Cortex of kidney (tissue), 1 donor: ENCODE results near the gene ZNF281.
"Not testable (repeated sequence)": the region's sequence is repeated elsewhere in the genome, so short reads cannot be mapped to it uniquely, and the experiment has no call there.

ENCODE experiments used
- DNase-seq: peaks from one replicate; lab custom pipeline; 2025; lab: John Stamatoyannopoulos, UW

The ZNF281 gene, protein sequence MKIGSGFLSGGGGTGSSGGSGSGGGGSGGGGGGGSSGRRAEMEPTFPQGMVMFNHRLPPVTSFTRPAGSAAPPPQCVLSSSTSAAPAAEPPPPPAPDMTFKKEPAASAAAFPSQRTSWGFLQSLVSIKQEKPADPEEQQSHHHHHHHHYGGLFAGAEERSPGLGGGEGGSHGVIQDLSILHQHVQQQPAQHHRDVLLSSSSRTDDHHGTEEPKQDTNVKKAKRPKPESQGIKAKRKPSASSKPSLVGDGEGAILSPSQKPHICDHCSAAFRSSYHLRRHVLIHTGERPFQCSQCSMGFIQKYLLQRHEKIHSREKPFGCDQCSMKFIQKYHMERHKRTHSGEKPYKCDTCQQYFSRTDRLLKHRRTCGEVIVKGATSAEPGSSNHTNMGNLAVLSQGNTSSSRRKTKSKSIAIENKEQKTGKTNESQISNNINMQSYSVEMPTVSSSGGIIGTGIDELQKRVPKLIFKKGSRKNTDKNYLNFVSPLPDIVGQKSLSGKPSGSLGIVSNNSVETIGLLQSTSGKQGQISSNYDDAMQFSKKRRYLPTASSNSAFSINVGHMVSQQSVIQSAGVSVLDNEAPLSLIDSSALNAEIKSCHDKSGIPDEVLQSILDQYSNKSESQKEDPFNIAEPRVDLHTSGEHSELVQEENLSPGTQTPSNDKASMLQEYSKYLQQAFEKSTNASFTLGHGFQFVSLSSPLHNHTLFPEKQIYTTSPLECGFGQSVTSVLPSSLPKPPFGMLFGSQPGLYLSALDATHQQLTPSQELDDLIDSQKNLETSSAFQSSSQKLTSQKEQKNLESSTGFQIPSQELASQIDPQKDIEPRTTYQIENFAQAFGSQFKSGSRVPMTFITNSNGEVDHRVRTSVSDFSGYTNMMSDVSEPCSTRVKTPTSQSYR

DNA sequence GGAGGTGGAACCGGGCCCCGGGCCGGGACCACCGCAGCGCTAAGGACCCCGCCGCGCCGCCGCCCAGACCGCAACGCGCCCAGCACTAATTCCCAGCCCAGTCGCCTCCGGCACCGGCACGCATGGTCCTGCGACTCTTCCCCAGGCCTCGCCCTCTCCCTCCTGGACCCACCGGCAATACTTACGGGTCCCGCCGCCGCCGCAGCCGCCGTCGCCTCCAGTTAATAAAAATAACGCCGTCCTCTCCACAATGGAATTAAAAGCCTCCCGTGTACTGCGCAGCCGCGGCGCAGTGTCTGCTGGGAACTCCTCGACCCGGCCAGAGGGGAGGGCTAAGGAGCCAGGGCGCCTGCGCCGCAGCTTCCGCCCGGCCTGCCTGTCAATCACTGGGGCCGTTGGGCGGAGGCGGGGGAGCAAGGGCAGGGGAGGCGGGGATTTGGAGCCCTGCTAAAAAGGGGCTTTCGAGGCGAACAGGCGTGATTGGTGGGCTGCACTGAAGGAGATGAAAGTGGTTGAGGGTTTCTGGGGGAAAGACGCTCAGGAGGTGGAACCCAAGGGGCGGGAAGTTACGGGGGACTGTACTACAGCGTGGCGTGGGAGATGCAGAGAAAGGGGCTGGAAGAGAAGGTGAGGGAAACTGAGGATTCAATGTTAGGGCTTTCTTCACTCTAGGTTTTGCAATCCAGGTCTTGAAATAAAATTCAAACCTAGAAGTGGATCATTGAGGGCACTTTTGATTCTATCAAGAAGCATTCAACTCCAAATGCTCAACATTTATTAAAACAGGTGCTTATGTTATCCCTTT, at the start of gene ZNF281:
Gene ZNF281, minus strand, starts transcription at position 276 of the 805 bp plus-strand sequence. CDS start 331 bp downstream, outside the sequence.
- peak; percentile 89 for DNase-seq

- no peak for DNase-seq
Measured at GRCh38 chr1:200458780-200459179, 48.9 kb upstream of the ZNF281 start.

DNA sequence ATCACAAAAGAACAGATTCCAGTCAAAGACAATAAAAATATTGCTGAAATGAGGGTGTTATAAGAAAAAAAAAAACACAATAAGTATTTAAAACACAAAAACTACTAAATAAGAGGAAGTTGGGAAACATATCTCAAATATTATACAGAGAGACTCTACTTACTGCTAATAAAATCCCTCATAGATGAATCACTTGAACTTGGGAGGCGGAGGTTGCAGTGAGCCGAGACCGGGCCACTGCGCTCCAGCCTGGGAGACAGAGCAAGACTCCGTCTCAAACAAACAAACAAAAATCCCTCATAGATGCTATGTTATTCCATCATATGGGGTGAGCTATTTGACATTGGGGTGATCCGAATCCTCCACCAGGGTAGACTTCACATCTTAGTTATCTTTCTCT, 48.0 kb upstream of the ZNF281 start:
- DNase-seq, result no peak

- no peak for DNase-seq
Measured at GRCh38 chr1:200454425-200454824, 44.6 kb upstream of the ZNF281 start.

DNA sequence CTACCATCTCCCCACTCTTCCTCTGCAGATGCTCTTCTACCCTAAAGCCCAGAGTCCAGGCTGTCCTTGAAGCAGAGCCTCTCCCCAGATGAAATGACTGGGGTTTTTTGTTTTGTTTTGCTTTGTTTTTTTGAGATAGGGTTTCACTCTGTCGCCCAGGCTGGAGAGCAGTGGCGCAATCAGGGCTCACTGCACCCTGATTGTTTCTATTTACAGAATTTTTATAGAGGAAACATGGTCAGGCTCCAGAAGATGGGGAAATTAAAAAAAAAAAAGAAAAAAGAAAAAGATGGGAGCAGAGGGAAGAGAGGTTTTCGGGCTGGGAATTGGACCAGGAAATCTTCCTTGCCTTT, 43.7 kb upstream of the ZNF281 start:
- DNase-seq, result no peak

GRCh38 chr1:200452850-200453552, 43.2 kb upstream of the ZNF281 start:
- DNase-seq, result no peak

- no peak for DNase-seq
Measured at GRCh38 chr1:200448034-200448762, 38.4 kb upstream of the ZNF281 start.

DNA sequence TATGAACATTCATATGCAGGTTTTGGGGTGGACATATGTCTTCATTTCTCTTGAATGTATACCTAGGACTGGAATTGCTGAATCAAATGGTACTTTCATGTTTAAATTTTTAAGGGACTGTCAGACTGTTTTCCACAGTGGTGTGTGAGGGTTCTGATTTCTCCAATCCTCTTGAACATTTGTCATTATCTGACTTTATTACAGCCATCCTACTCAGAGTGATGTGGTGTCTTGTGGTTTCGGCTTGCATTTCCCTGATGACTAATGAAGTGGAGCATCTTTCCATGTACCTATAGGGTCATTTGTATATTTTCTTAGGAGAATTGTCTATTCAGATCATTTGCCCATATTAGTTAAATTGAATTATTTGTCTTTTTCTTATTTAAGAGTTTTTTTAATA, 35.4 kb upstream of the ZNF281 start:
- DNase-seq, result no peak

DNA sequence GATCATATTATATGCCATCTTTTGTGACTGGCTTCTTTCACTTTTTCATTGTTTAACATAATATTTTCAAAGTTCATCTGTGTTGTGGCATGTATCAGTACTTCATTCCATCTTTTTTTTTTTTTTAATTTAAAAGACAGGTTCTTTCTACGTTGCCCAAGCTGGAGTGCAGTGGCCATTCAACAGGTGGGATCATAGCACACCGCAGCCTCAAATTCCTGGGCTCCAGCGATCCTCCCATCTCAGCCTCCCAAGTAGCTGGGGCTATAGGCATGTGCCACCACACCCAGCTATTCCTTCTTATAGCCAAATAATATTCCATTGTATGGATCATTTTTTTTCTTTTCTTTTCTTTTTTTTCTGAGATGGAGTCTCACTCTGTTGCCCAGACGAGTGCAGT, 34.6 kb upstream of the ZNF281 start:
- no peak for DNase-seq

DNA sequence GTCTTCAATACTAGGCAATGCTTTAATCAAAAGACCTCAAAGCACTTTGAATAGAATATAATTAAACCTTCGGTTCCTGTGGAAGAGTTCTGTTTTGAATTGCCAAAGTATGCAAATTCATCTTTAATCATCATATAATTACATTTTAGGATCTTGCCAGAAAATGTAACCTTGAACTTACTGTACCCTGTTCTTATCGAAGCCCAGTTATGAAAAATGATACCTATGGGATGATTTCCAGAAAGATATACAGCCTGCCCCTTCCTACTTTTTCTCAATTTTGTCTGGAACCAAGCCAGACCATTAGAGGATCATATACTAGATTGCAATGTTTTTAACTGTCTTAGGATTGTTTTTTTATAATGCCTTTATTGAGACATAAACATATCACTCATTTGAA, 34.0 kb upstream of the ZNF281 start:
- DNase-seq, result no peak

GRCh38 chr1:200442537-200443156, 32.8 kb upstream of the ZNF281 start:
- no peak for DNase-seq

DNA sequence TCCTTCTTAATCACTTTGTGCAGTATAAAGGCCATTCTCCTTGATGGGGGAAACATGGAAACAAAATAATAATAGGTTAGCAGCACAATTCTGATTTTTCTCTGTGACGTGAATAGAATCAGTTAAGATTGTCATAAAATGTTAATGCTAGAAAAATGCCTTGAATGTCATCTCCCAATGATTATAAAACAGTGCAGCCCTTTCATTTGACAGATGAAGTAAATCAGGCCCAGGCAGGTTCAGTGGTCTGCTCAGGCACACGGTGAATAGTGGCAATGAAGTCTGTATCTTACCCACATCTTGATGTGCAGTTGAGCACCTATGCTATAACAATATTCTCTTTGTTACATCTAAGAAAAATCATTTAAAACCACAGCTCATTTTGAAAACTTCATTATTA, 32.2 kb upstream of the ZNF281 start:
- DNase-seq, result no peak

DNA sequence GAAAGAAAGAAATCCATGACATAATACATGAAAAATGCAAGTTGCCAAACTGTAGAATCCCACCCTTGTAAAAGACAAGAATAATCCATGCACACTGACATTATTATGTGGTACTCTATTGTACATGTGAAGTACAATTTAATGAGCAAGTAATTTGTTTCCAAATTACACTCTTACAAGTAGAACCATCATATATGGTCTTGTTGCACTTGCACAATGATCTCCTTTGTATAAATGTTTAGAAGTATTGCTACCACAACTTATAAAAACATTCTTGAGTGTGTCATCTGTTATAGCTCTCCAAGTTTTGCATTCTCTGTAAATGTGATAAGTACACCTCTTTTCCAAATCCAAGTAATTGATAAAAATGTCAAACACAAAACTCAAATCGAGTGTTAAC, 29.1 kb upstream of the ZNF281 start:
- DNase-seq, result no peak

DNA sequence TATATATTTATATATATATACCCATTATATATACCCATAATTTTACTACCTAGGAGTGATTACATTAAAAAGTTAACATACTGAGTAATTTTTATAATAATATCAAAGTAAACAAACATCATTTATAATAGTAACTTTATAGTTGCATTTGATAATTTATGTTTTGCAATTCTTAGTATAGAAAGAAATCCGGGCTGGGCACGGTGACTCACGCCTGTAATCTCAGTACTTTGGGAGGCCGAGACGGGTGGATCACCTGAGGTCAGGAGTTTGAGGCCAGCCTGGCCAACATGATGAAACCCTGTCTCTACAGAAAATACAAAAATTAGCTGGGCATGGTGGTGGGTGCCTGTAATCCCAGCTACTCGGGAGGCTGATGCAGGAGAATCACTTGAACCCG, 28.6 kb upstream of the ZNF281 start:
- DNase-seq, result not testable (repeated sequence)

- no peak for DNase-seq
Measured at GRCh38 chr1:200437556-200438203, 27.8 kb upstream of the ZNF281 start.

- no peak for DNase-seq
Measured at GRCh38 chr1:200437088-200437487, 27.3 kb upstream of the ZNF281 start.

DNA sequence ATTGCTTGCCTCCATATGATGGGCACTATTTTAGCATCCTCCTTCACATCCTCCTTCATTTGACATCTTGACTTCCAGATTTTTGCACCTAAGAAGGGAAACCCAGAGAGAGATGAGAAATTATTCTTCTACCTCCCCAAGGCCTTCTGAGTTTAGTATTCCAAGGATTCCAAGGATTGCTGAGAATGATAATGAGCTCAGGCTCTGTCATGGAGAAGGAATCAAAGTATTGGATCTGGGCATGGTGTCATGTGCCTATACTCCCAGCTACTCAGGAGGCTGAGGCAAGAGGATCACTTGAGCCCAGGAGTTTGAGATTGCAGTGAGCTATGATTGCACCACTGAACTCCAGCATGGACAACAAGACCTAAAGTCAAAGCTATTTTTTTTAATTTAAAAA, 26.6 kb upstream of the ZNF281 start:
- no peak for DNase-seq

GRCh38 chr1:200435200-200435780, 25.5 kb upstream of the ZNF281 start:
- no peak for DNase-seq

DNA sequence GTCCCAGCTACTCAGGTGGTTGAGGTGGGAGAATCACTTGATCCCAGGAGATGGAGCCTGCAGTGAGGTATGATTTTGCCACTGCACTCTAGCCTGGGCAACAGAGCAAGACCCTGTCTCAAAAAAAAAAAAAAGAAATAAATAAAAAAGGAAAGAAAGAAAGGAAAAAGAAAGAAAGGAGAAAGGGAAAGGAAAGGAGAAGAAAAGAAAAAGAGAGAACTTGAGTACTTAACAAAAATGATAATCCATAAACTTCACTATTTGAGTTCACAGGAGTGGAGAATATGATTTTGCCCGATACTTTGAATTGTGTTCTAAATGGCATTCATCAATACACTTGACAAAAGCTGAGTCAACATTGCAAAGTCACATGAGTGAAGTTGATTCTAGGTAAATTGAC, 23.8 kb upstream of the ZNF281 start:
- DNase-seq, result no peak

- no peak for DNase-seq
Measured at GRCh38 chr1:200432586-200432985, 22.8 kb upstream of the ZNF281 start.
